Measurements from ENCODE around the gene TKT. TPM values are rescaled to one million over a fixed set of nuclear protein-coding genes. Genes with fewer than 3 reads are reported as not detected.

The TKT gene, protein sequence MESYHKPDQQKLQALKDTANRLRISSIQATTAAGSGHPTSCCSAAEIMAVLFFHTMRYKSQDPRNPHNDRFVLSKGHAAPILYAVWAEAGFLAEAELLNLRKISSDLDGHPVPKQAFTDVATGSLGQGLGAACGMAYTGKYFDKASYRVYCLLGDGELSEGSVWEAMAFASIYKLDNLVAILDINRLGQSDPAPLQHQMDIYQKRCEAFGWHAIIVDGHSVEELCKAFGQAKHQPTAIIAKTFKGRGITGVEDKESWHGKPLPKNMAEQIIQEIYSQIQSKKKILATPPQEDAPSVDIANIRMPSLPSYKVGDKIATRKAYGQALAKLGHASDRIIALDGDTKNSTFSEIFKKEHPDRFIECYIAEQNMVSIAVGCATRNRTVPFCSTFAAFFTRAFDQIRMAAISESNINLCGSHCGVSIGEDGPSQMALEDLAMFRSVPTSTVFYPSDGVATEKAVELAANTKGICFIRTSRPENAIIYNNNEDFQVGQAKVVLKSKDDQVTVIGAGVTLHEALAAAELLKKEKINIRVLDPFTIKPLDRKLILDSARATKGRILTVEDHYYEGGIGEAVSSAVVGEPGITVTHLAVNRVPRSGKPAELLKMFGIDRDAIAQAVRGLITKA
- total RNA-seq, result 100 to 1,000 TPM in 1 of 2 donors, 10 to 100 TPM in 1; 96.6 to 208 TPM

DNA sequence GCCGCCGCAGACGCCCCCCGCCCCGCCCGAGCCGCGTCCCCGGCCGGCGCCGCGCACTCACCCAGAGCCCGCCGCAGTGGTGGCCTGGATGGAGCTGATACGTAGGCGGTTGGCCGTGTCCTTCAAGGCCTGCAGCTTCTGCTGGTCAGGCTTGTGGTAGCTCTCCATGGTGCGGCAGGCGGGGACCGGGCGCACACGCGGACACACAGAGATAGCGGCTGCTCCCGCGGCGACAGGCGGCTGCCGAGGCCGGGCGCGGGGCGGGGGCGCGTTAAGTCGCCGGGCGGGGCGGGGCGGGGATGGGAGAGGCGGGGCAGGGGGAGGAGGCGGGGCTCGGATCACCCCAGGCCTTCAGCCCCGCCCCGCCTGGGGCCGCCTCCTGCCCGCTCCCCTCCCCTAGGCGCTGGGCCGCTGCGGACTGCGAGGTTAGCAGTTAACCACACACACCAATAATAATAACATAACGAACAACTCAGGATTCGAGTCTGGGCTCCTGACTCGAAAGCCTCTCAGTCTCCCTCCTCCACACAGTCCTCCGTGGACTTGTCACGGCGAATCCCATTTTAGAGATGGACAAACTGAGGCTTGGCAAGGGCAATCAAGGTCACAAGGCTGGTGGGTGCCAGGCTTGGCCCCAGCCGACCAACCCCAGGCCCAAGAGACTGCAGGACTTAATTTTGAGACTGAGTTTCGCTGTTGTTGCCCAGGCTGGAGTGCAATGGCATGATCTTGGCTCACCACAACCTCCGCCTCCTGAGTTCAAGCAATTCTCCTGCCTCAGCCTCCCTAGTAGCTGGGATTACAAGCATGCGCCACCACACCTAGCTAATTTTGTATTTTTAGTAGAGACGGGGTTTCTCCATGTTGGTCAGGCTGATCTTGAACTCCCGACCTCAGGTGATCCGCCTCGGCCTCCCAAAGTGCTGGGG is at the start of gene TKT:
Gene TKT (minus strand): TSS at position 248 of the 929 bp plus-strand sequence. CDS start 80 bp downstream, at position 168.
- intact Hi-C loops (cut with DNase I), result no loop called here
- TF ChIP-seq, protein P1, sequence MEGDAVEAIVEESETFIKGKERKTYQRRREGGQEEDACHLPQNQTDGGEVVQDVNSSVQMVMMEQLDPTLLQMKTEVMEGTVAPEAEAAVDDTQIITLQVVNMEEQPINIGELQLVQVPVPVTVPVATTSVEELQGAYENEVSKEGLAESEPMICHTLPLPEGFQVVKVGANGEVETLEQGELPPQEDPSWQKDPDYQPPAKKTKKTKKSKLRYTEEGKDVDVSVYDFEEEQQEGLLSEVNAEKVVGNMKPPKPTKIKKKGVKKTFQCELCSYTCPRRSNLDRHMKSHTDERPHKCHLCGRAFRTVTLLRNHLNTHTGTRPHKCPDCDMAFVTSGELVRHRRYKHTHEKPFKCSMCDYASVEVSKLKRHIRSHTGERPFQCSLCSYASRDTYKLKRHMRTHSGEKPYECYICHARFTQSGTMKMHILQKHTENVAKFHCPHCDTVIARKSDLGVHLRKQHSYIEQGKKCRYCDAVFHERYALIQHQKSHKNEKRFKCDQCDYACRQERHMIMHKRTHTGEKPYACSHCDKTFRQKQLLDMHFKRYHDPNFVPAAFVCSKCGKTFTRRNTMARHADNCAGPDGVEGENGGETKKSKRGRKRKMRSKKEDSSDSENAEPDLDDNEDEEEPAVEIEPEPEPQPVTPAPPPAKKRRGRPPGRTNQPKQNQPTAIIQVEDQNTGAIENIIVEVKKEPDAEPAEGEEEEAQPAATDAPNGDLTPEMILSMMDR (IDR thresholded peaks at IDR 0.05), result no peak
- TF ChIP-seq POLR2A (IDR thresholded peaks at IDR 0.05), result peak; percentile 65 to 76 (median 74)
- Histone ChIP-seq H3K27ac (peak within 1 kb of the TSS; percentile 86 to 98 (median 92)), H3K9me3 (no peaks in the 10 kb centered on the region), H3K4me3 (peak within 1 kb of the TSS; percentile 82 to 93), H3K27me3 (no peaks in the 10 kb centered on the region), H3K4me1 (peaks cover 49% of the 10 kb centered on the region), H3K36me3 (replicated peaks in 1 of 2; ENCODE audit: insufficient read depth in 1 of 2, low read depth in 2 of 2) (no peaks in the 10 kb centered on the region)
- DNase-seq (peak; percentile 89 to 92 (median 90)), ATAC-seq (peak; percentile 81)
- WGBS, 2 donors, result 18 to 30% methylated on average over 10 to 39 of the region's 66 CpGs

DNA sequence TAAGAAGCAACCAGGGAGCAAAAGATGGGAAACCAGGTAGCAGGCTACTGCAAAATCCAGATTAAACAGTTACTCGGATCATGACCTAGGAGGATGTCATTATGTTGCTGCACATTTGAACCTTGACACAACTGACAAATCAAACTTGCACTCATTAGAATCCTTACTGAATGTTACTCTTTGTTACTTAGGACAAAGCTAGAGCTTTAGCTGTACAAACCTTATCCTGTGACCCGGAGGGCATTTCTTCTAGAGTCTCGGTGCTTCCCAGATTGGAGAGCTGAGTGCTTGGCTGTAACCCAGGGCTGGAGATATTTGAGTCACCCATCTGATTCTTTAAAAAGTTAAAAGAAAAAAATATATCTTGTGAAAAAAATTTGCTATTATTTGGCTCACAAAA is 48.1 kb upstream of the TKT start:
- Histone ChIP-seq H3K4me3 (no peak overlapping the region), H3K4me1 (peaks cover 5% of the 10 kb centered on the region), H3K9me3 (no peaks in the 10 kb centered on the region), H3K27ac (peak overlapping the region in 1 of 4 donors; percentile 0), H3K27me3 (no peaks in the 10 kb centered on the region), H3K36me3 (replicated peaks in 1 of 2; ENCODE audit: insufficient read depth in 1 of 2, low read depth in 2 of 2) (peaks cover 0 to 4% of the 10 kb centered on the region in 2 donors)
- ATAC-seq (peak; percentile 28), DNase-seq (no peak)
- intact Hi-C loops (cut with DNase I), result no loop called here
- WGBS, 2 donors, result 30 to 40% methylated on average over 3 of the region's 3 CpGs
- TF ChIP-seq, protein P1 (IDR thresholded peaks at IDR 0.05), result no peak
- no peak for TF ChIP-seq POLR2A (IDR thresholded peaks at IDR 0.05)

DNA sequence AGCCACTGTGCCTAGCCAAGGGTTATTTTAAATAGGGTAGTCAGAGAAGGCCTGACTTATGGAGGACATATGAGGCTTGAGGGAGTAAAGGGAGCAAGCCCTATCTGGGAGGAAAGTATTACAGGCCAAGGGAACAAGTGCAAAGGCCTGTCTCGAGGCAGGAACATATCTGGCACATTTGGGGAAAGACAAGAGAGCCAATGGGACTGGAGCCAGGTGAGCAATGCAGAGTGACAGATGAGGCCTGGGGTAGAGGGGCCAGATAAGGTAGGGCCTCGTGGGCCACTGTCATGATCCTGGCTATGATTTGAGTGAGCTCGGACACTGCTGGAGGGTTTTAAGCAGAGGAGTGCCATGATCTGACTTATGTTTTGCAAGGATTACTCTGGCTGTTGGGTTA is 47.7 kb upstream of the TKT start:
- H3K4me3 ChIP-seq, result no peak overlapping the region
- H3K27ac ChIP-seq, result peak overlapping the region in 1 of 4 donors; percentile 0
- H3K27me3 ChIP-seq, result no peaks in the 10 kb centered on the region
- TF ChIP-seq, protein P1 (IDR thresholded peaks at IDR 0.05), result no peak
- no peak for TF ChIP-seq POLR2A (IDR thresholded peaks at IDR 0.05)
- peaks cover 0 to 4% of the 10 kb centered on the region in 2 donors for H3K36me3 ChIP-seq (replicated peaks in 1 of 2; ENCODE audit: insufficient read depth in 1 of 2, low read depth in 2 of 2)
- peaks cover 5% of the 10 kb centered on the region for H3K4me1 ChIP-seq
- DNase-seq (no peak), ATAC-seq (no peak)
- WGBS, 2 donors, result 44% methylated on average over 3 of the region's 3 CpGs
- H3K9me3 ChIP-seq, result no peaks in the 10 kb centered on the region
- intact Hi-C loops (cut with DNase I), result no loop called here

DNA sequence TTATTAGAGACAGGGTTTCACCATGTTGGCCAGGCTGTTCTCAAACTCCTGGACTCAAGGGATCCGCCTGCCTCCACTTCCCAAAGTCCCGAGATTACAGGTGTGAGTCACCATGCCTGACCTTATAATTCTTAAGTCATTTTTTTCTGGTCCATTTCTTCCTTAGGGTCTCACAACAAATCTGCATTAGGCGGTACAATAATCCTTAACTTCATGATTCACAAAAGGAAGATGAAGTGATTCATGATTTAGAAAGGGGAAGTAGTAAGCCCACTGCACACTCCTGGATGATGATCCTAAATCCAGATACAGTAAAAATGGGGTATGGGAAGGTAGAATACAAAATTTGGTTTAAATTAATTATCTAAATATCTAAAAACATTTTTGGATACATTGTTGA is 45.0 kb upstream of the TKT start:
- intact Hi-C loops (cut with DNase I), result no loop called here

More for the DNA sequence above, 45.0 kb upstream of the TKT start:
- no peaks in the 10 kb centered on the region for H3K27me3 ChIP-seq
- WGBS, 2 donors, result 92 to 95% methylated on average over 3 of the region's 3 CpGs
- no peaks in the 10 kb centered on the region for H3K9me3 ChIP-seq
- no peak overlapping the region for H3K4me3 ChIP-seq
- no peak overlapping the region for H3K27ac ChIP-seq
- DNase-seq, result no peak
- peaks cover 0 to 4% of the 10 kb centered on the region in 2 donors for H3K36me3 ChIP-seq (replicated peaks in 1 of 2; ENCODE audit: insufficient read depth in 1 of 2, low read depth in 2 of 2)
- peaks cover 5% of the 10 kb centered on the region for H3K4me1 ChIP-seq
- no peak for TF ChIP-seq POLR2A (IDR thresholded peaks at IDR 0.05)
- TF ChIP-seq, protein P1 (IDR thresholded peaks at IDR 0.05), result no peak
- no peak for ATAC-seq
